Nephron (organoid): ENCODE measurements around the gene CELF2.
A peak's percentile ranks its signal among the peaks of the same experiment; 100 is the strongest.

ENCODE experiments used
- H3K27ac Mint-ChIP-seq, 3 experiments: 2 replicates each; pipeline ENCODE4 v1.8.0; 2020; ENCODE audit warnings: mixed read lengths in 3 of 3, mild to moderate bottlenecking in 2 of 3, moderate library complexity in 1 of 3
- H3K27me3 Mint-ChIP-seq: 2 replicates; pipeline ENCODE4 v1.8.0; 2021; ENCODE audit warnings: low read depth, mild to moderate bottlenecking, moderate library complexity, mixed read lengths
- H3K36me3 Mint-ChIP-seq: 2 replicates; pipeline ENCODE4 v1.8.0; 2020; ENCODE audit warnings: low read depth, mixed read lengths
- H3K4me1 Mint-ChIP-seq: 2 replicates; pipeline ENCODE4 v1.8.0; 2020; ENCODE audit warnings: mixed read lengths
- H3K4me3 Mint-ChIP-seq, 3 experiments: 2 replicates each; pipeline ENCODE4 v1.8.0; 2020; ENCODE audit warnings: mild to moderate bottlenecking in 3 of 3, mixed read lengths in 3 of 3, moderate library complexity in 2 of 3
- H3K9me3 Mint-ChIP-seq: 2 replicates; pipeline ENCODE4 v1.8.0; 2020; ENCODE audit warnings: mixed read lengths
- TF ChIP-seq, protein P1 (sequence below), 3 experiments: fragments of 200-600 bp; sonication (generic); IDR thresholded peaks; one replicate each; pipeline ENCODE4 v1.5.0; 2021; ENCODE audit warnings: antibody characterized with exemption in 3 of 3; ENCODE audit not compliant: unreplicated experiment in 3 of 3

Gene CELF2

DNA sequence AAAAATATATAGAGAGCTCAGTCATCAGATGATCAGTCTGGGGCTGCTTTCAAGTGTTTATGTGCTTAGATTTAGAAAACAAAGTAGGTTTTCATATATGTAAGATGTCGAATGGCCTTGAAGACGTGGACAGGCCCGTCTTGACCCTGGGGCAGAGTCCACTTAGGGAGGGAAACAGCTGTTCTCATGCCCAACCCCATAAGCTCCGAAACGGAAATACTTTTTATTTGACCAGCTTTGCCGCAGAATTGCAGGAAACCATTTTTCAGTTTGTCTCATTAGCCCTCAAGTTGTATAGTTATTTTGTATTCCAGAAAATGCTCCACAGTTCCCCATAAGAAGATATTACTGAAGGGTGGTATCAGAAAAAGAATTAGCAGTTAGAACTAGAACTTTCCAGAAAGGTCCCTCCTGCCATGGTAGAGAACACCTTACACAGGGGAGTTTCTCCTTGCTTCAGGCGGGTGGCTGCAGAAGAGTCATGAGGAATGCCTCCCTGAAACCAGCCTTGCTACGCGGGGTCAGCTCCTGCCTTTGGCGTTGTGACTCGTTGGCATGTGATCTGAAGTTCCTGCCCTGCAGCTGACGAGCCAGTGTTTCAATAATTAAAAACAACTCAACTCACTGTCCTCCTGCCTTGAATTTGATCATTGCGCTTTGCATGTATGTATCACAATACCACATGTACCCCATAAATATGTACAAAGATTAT lies 192.7 kb downstream of the CELF2 start:
- H3K36me3 Mint-ChIP-seq = no peaks in the 10 kb centered on the region
- H3K9me3 Mint-ChIP-seq = no peaks in the 10 kb centered on the region
- no peak overlapping the region for H3K4me3 Mint-ChIP-seq
- peak overlapping the region in 2 of 3 experiments; percentile 18 to 33 for H3K27ac Mint-ChIP-seq
- TF ChIP-seq, protein P1, sequence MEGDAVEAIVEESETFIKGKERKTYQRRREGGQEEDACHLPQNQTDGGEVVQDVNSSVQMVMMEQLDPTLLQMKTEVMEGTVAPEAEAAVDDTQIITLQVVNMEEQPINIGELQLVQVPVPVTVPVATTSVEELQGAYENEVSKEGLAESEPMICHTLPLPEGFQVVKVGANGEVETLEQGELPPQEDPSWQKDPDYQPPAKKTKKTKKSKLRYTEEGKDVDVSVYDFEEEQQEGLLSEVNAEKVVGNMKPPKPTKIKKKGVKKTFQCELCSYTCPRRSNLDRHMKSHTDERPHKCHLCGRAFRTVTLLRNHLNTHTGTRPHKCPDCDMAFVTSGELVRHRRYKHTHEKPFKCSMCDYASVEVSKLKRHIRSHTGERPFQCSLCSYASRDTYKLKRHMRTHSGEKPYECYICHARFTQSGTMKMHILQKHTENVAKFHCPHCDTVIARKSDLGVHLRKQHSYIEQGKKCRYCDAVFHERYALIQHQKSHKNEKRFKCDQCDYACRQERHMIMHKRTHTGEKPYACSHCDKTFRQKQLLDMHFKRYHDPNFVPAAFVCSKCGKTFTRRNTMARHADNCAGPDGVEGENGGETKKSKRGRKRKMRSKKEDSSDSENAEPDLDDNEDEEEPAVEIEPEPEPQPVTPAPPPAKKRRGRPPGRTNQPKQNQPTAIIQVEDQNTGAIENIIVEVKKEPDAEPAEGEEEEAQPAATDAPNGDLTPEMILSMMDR (IDR thresholded peaks at IDR 0.05; ENCODE audit: unreplicated experiment in 3 of 3) = no peak
- H3K4me1 Mint-ChIP-seq = peaks cover 89% of the 10 kb centered on the region
- peaks cover 28% of the 10 kb centered on the region for H3K27me3 Mint-ChIP-seq

DNA sequence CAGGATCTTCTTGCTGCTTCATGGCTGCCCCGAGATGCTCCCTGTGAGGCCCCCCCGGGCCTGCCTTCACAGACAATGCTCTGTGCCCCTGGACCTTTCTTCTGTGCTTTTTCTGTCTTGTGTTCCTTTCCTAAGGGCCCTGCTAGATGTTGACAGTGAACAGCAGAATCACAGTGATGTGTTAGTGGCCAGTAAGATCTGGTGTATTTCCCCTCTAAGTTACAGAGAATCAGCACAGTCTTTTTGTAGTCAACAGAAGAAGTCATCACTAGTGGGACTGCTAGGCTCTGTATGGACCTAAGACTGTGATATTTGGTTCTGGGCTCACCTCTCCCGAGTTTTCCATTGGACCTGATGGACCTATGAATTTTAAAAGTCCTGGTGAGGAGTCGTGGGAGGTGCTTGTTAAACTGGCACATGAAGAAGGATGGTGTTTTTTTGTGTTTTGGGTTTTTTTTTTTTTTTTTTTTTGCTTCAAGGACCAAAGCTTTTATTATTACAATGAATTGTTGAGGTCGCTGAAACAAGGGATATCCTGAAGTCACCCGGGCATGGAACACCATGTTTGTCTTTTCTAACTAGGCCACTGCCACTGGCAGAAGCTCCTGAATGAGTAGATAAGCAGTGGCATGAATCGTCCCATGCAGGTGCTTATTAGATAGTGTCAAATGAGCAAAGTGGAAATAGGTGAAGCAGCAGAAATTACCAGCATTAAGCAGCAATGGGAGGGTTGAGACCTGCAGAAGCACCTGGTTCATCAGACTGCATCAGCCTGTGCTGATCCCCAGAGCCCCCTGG lies 194.8 kb downstream of the CELF2 start:
- TF ChIP-seq, protein P1 (IDR thresholded peaks at IDR 0.05; ENCODE audit: unreplicated experiment in 3 of 3) = no peak
- Mint-ChIP-seq H3K4me1 (peaks cover 79% of the 10 kb centered on the region), H3K36me3 (no peaks in the 10 kb centered on the region), H3K4me3 (no peak overlapping the region), H3K27me3 (peaks cover 20% of the 10 kb centered on the region), H3K27ac (peak overlapping the region in 1 of 3 experiments; percentile 12), H3K9me3 (no peaks in the 10 kb centered on the region)

DNA sequence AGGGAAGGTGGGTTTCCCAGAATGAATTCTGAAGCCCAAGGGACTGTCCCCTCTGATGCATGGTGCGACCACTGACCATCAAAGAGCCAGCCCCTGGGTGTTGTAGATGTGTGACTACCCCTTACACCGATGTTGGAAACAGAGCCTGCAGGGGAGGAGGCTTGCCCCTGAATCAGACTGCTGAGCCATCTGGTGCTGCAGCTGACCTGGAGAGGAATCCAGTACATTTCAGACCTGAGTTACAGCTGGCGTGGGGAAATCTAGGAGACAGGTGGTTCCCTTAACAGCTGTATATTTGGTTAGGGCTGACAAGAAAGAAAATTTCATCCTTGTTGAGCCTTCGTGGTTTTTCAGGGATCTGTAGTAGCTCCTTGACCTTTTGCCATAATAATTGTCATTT lies 195.5 kb downstream of the CELF2 start:
- Mint-ChIP-seq H3K27ac (peak overlapping the region in 2 of 3 experiments; percentile 14 to 35), H3K4me3 (no peak overlapping the region), H3K9me3 (no peaks in the 10 kb centered on the region), H3K36me3 (no peaks in the 10 kb centered on the region), H3K4me1 (peaks cover 73% of the 10 kb centered on the region), H3K27me3 (peaks cover 14% of the 10 kb centered on the region)
- TF ChIP-seq, protein P1 (IDR thresholded peaks at IDR 0.05; ENCODE audit: unreplicated experiment in 3 of 3) = no peak

DNA sequence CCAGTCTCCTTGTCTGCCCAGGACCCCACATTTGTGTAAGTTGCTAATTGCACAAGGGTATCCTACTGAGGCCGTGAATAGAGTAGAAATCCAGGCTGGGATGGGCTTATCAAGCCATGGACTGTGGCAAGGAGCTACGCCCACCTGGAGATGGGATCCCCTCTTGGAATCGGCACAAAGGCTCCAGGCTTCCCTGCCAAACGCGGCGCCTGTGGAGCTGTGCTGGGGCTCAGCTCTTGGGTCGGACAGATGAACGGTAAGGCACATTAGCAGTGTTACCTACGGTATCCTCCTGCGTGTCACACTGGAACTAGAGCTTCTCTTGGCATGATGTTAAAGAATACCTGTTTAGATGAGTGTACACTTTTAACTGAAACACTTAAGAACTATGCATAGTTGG lies 196.7 kb downstream of the CELF2 start:
- H3K36me3 Mint-ChIP-seq = no peaks in the 10 kb centered on the region
- H3K9me3 Mint-ChIP-seq = no peaks in the 10 kb centered on the region
- no peak overlapping the region for H3K27ac Mint-ChIP-seq
- TF ChIP-seq, protein P1 (IDR thresholded peaks at IDR 0.05; ENCODE audit: unreplicated experiment in 3 of 3) = no peak
- H3K4me1 Mint-ChIP-seq = peaks cover 64% of the 10 kb centered on the region
- H3K4me3 Mint-ChIP-seq = no peak overlapping the region
- H3K27me3 Mint-ChIP-seq = peaks cover 8% of the 10 kb centered on the region

DNA sequence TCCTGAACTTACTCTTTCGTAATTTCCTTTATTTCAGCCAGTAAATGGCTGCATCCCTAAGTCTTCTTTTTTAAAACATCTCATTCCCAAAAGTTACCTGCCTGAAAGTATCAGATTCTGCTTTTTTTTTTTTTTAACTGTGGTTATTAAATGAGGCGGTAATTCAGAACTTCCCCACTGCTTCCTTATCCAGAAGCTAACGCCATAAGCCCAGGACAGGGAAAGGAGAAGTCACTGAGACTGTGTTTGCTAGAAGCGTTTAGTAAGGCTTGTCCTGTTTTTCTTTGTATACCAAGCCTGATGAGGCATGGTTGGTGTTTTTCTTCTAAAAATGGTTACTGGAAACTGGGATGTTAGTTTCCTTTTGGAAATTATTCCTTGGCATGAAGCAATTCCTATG lies 197.8 kb downstream of the CELF2 start:
- Mint-ChIP-seq H3K4me3 (no peak overlapping the region), H3K9me3 (no peaks in the 10 kb centered on the region), H3K27ac (no peak overlapping the region), H3K36me3 (no peaks in the 10 kb centered on the region), H3K27me3 (peaks cover 4% of the 10 kb centered on the region), H3K4me1 (peaks cover 59% of the 10 kb centered on the region)
- TF ChIP-seq, protein P1 (IDR thresholded peaks at IDR 0.05; ENCODE audit: unreplicated experiment in 3 of 3) = no peak
